ENCODE results near the gene DPH1.

Gene DPH1

DNA sequence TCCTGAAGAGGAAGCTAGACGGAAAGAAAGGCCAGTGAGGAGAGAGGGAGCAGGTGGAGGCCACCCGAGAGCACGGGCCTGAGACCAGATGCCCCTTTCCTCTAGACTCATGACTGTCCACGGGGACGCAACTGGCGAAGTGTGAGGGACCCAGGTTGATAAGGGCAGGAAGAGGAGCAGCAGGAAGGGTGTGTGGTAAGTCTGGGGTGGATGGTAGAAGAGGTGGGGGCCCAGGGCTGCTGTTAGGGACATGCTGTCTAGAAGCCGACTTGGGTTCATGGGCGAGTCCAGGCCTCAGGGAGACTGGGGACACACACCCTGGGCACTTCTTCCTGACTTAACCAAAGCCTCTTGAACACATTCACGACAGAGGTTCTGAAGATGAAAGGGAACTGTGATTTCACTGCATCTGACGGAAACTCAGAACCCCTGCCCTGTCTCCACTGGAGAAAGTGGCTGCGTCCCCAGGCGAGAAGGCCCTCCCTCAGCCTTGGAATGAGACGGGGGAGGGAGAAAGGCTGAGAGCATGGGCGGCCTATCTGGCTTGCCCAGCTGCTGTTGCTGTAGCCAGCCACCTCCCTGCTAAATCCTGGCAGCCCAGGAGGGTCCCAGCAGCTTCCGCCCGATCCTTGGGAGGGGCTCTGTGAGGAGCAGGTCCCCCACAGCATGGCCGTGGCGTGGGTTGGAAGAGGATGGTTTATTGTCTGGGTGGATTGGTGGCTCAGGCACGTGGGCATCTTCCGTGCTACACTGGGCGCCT lies 30.9 kb downstream of the DPH1 start:
- no peak for DNase-seq (ENCODE audit: low read depth)
- H3K4me3 ChIP-seq (ENCODE audit: control insufficient read depth, low read depth, low read length) = no peak overlapping the region
- TF ChIP-seq CTCF (conservative IDR thresholded peaks at IDR 0.05; ENCODE audit: control insufficient read depth, insufficient read depth, low read depth, low read length) = no peak

GRCh38 chr17:2061441-2061958 lies 31.5 kb downstream of the DPH1 start:
- DNase-seq (ENCODE audit: low read depth) = no peak
- H3K4me3 ChIP-seq (ENCODE audit: control insufficient read depth, low read depth, low read length) = no peak overlapping the region
- TF ChIP-seq CTCF (conservative IDR thresholded peaks at IDR 0.05; ENCODE audit: control insufficient read depth, insufficient read depth, low read depth, low read length) = no peak

- TF ChIP-seq CTCF (conservative IDR thresholded peaks at IDR 0.05; ENCODE audit: control insufficient read depth, insufficient read depth, low read depth, low read length) = no peak
- no peak for DNase-seq (ENCODE audit: low read depth)
- H3K4me3 ChIP-seq (ENCODE audit: control insufficient read depth, low read depth, low read length) = no peak overlapping the region
These were observed 32.7 kb downstream of the DPH1 start for GRCh38 chr17:2062571-2063183.

DNA sequence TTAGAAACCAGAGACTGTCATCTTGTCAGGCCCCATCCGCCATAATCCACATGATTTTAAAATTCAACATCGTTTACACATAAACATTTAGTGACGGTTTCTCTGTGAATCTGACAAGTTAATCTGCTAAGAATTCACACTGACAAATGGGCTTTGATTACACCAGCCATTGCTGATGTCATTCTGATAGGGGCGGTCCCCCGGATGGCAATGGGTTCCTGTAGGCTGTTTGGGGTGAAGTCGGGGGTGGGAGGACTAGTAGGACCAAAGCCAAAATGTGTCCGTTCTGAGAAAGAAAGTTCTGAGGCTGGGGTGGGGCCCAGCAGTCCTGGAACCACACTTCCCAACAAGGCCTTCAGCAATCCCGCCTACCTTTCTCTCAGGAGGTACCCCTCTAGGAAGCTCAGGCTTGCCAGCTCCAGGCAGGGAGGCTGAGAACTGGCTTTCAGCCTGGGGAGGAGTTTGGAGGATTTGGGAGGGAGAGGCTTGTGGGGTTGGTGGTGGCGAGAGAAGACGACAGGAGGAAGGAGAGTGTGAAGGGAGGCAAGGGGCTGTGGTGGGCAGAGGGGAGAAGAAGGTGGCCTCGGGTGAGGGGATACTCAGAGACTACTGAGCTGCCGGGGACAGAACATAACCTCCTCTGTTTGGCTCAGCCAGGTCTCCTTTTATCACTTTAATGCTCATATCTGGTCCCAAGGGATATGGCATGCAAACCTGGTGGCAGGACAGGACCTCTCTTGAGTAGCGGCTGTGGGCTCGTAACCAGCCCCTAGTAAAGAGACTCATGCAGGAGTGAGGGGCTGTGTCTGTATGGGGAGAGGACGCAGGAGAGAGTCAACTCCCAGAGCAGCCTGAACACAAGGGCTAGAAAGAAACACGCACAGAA lies 33.6 kb downstream of the DPH1 start:
- no peak for TF ChIP-seq CTCF (conservative IDR thresholded peaks at IDR 0.05; ENCODE audit: control insufficient read depth, insufficient read depth, low read depth, low read length)
- no peak overlapping the region for H3K4me3 ChIP-seq (ENCODE audit: control insufficient read depth, low read depth, low read length)
- DNase-seq (ENCODE audit: low read depth) = peak; percentile 88

- no peak overlapping the region for H3K4me3 ChIP-seq (ENCODE audit: control insufficient read depth, low read depth, low read length)
- DNase-seq (ENCODE audit: low read depth) = no peak
- no peak for TF ChIP-seq CTCF (conservative IDR thresholded peaks at IDR 0.05; ENCODE audit: control insufficient read depth, insufficient read depth, low read depth, low read length)
These were observed 34.2 kb downstream of the DPH1 start for GRCh38 chr17:2064147-2064489.

- H3K4me3 ChIP-seq (ENCODE audit: control insufficient read depth, low read depth, low read length) = no peak overlapping the region
- peak; percentile 66 for DNase-seq (ENCODE audit: low read depth)
- no peak for TF ChIP-seq CTCF (conservative IDR thresholded peaks at IDR 0.05; ENCODE audit: control insufficient read depth, insufficient read depth, low read depth, low read length)
These were observed 34.6 kb downstream of the DPH1 start for GRCh38 chr17:2064520-2064971.
